Measurements from ENCODE around the gene TSHZ2.

- TF ChIP-seq SUZ12 (IDR thresholded peaks at IDR 0.05; ENCODE audit: extremely low read depth, insufficient read depth, insufficient read length) (no peak), YY1 (IDR thresholded peaks at IDR 0.05; ENCODE audit: insufficient read depth, insufficient read length) (no peak)
These were observed 518.5 kb downstream of the TSHZ2 start for GRCh38 chr20:53490620-53491019.

All from NT2/D1 (cell line).